Measurements from ENCODE around the gene GPSM1.

GPSM1 gene

GRCh38 chr9:136291306-136292025, 35.9 kb upstream of the GPSM1 start:
- no peak for DNase-seq

- no peak for DNase-seq
Observed at GRCh38 chr9:136292026-136292538, 35.3 kb upstream of the GPSM1 start.

DNA sequence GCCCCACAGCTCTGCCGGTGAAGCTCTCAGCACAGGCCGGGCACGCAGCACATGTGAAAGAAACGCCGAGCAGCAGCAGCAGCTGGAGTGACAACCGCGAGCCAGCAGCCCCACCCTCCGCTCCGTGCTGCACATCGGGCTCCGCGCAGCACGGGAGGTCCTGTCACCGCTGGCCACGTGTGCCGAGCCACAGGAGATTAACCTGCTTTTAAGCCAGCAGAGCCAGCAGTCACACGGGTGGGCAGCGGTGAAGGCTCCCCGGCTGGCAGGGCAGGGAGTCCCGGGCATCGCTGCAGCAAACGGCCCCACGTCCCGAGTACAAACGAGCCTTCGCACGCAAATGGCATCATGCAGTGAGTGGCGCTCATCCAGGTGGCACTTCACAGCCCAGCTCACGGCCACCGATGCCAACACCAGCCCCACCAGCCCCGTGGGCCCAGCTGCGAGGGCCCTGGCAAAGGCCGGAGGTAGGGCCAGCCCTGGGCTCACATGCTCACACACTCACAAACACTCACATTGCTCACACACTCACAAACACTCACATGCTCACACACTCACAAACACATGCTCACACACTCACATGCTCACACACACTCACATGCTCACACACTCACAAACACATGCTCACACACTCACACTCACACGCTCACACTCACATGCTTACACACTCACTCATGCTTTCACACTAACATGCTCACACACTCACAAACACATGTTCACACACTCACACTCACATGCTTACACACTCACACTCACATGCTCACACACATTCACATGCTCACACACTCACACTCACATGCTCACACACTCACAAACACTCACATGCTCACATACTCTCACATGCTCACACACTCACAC, 34.5 kb upstream of the GPSM1 start:
- no peak for DNase-seq

DNA sequence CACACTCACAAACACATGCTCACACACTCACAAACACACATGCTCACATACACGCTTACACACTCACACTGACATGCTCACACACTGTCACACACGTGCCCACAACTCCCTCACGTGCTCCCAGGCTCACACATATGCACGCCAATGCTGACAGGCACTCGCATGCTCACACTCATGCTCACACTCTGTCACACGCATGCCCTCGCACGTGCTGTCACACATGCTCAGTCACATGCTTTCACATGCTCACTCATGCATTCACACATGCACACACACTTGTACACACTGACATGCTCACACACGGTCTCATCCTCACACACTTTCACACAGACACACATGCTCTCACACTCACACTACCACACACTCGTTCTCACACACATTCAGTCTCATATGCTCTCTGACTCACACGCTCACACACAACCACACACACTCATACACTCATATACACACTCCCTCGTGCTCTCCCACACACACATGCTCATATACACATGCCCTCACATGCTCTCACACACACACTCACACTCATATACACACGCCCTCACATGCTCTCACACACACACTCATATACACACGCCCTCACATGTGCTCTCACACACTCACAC, 33.8 kb upstream of the GPSM1 start:
- no peak for DNase-seq

DNA sequence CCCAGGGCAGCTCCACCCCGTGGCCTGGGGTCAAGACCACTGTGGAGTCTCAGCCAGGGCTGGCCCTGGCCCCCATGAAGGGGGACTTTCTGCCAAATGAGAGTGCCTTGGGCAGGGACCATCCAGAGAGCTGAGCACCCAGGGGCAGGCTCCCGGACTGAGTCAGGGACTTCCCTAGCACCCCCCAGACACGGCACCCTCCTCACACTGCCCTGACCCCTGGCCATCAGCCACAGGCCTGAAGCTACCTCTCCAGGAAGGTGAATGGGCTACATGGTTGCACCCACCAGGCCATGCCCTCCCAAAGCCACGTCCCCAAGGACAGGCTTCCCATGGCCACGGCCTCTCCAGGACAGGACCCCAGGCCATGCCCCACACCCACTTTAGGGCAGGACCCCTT, 32.9 kb upstream of the GPSM1 start:
- DNase-seq, result no peak

DNA sequence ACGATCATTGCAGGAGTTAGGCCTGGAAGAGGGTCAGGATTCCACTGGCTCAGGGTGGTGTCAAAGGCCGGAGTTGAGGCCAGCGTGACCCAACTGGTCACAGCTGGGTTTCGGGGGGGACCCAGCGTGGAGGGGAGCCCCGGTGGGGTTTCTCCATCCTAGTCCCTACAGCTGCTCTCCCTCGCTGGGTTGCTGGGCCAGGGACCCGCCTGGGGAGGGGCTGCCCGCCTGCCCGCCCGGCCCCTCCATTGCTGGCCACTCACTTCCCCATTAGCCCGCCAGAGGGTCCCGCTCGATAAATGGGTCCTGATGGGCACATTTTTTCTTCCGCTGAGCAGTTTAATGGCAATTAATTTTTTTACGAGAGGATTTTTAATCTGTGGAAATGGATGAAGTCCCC, 32.3 kb upstream of the GPSM1 start:
- no peak for DNase-seq

GRCh38 chr9:136295542-136296433, 31.6 kb upstream of the GPSM1 start:
- no peak for DNase-seq

DNA sequence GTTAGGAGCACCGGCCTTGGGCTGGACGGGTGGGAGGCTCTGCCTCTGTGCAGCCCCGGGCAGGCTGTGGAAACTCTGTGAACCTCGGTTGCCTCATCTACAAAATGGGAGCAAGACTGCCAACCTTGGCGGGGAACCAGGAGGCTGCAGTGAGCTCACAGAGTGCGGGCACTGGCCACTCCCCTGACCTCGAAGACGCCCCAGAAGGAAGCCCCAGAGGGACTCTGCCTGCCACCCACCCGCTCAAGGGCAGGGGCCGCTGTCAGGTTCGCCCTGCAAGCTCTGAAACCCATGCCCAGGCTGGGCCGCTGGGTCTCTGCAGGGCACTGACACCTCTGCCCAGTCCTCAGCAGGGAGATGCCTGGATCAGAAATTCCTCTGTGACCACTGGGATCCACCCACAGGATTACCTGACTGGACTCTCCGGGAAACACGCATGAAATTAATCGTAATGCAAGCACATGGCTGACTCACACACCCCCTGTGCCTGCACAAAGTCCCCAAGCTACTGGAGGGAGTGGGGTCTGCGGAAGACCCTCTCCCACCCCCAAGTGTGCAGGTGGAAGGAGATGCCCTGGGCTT, 30.8 kb upstream of the GPSM1 start:
- no peak for DNase-seq

DNA sequence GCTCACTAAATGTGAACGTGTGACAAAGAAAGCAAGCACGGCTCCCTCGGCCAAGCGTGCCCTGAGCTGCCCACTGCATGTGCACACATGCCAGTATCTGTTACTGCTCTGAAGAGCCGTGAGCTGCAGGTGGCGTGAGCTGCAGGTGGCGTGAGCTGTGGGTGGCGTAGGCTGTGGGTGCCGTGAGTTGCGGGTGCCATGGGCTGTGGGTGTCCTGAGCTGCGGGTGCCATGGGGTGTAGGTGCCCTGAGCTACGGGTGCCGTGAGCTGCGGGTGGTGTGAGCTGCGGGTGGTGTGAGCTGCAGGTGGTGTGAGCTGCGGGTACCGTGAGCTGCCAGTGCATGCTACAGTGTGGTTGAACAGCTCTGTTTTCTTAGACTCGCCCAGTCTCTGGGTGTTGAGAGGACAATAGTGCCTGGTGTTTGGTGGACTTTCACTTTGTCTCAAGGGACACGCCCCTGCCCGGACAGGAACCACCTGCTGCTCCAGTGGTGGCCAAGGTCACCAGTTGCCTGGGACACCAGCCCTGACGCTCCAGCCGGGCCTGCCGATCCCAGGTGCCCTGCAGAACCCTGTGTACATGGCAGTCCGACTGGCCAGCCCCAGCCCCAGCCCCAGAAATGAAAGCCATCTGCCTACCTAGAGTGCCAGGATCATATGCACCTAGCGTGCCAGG, 30.2 kb upstream of the GPSM1 start:
- DNase-seq, result no peak

DNA sequence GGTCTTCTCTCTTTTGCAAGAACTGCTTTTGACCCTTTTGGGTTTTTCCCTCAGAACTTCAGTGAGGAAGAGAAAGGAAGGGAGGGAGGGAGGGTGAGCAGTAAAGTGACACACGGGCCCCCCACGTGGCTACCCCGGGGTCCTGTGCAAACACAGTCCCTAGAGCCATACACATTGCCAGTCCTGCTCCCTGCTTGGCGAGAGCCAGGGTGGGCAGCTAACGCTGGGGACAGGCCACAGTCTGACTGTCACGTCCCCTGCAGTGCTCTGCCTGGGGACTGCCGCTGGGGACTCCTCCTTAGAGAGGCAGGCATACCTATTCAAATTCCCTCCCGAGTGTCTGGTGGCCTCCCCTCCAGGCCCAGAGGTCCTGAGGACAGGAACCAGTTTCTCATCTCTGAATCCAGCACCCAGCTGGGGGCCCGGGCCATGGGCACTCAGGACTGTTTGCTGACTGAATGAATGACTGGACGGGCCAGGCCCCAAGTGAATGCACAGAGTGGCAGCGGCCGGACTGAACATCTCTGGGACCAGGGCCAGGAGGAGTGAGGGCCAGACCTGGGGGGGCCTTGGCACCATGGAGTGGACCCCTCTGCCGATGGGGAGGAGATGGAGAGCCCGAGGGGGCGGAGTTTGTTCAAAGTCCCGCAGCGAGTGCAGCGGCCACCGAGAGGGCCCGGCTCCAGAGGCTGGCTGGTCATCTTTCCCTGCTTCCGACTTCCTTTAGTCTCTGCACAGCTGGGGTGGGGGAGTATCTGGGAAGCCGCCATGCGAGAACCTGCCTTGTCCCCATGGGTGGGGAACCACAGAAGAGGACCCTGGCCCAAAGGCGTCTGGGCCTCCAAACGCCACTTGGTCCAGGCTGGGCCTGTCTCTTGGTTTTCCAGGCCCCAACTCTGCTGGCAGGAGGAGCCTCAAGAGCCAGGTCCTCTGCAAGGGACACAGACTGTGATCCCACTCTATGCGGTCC, 29.3 kb upstream of the GPSM1 start:
- DNase-seq, result no peak

DNA sequence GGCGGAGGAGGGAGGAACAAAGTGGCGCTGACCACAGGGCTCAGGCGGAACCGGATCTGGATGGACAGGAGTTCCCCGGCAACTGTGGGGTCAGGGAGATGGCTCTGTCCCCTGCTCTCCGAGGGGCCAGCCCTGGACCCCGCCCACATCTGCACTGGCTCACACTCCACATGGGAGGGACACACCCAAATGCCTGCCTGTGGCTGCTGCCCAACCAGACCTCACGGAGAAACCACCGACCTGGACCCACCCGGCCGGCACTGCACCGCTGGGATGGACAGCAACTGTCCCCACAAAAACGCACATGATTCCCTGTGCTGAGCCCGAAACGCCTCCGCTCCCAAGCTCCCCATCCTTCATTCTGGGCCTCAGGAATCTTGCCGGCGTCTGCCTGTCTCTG, 28.2 kb upstream of the GPSM1 start:
- no peak for DNase-seq

- no peak for DNase-seq
Observed at GRCh38 chr9:136299541-136299940, 27.8 kb upstream of the GPSM1 start.

- no peak for DNase-seq
Observed at GRCh38 chr9:136300016-136300545, 27.3 kb upstream of the GPSM1 start.

- DNase-seq, result no peak
Observed at GRCh38 chr9:136300866-136301265, 26.5 kb upstream of the GPSM1 start.

DNA sequence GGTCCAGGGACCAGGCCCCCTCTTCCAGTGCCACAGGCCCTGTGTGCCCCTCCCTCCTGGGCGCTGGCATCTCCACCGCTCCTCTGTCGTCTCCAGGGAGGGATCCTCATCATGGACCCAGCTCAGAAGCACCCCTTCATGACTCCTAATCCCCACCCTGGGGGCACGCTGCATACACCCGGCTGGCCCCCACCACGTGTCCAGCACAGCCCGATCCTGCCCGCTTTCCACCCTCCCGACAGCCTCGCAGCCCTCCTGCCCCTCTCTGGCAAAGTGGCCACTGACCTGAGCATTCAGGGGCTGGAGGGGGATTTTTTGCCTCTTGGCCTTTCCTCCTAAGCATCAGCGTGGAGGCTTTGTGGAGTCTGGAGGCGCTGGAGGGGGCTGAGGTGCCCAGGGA, 24.8 kb upstream of the GPSM1 start:
- no peak for DNase-seq

GRCh38 chr9:136303066-136303824, 24.1 kb upstream of the GPSM1 start:
- DNase-seq, result no peak

DNA sequence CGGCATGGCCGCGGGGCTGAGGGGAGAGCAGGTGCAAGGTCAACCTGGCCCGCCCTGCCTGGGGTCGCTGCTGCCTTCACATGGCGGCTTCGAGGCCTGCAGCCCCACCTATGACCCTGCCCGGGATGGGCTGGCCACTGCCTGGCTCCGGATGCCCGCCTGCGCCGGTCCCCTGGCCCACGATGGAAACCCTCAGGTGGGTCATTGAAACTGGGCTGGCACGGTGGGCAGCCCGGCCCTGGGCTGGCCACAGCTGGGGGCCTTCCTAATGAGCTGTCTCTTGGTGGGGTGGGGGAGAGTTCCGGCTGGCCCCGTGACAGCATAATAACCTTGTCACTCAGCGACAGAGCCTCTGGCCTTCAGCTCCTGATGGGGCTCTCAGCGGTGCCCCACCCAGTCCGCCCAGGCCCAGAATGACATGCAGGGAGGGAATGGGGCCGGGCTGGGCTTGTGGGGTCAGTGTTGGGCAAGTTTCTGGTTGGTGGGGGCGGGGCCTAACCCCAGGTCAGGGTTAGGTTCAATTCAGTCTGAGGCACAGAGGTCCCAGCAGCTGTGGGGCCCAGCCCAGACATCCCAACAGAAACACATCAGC, 23.4 kb upstream of the GPSM1 start, which contains the start of gene CCDC187:
CCDC187 (minus strand) TSS at position 270 of the 592 bp plus-strand sequence; CDS start at position 6, 264 bp downstream.
- no peak for DNase-seq

- no peak for DNase-seq
Observed at GRCh38 chr9:136304456-136304855, 22.9 kb upstream of the GPSM1 start.

DNA sequence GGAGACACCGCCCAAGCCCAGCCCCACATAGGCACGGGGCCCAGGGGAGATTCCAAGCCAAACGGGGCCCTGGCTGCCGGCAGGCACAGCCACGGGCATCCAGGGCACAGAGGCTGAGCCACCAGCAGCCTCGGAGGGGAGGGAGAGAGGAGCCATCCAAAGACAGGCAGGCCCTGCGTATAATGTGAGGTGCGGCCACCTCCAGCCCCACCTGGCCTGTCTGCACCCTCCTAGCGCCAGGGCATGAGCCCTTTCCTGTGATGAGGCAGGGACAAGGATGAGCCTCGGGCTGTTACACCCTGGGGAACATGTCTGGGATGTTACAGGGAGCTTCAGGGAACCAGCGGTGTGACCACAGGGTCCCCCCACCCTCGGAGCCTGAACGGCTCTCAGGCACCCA, 22.4 kb upstream of the GPSM1 start:
- DNase-seq, result no peak

Data from NCI-H1105 (cell line).